Activated CD4-positive, alpha-beta memory T cell treated with anti-CD3 and anti-CD28 coated beads for 36 hours (primary cell): ENCODE data around the gene NCEH1. TPM values are rescaled to one million over a fixed set of nuclear protein-coding genes. Genes with fewer than 3 reads are reported as not detected.
"Not testable (repeated sequence)": the region's sequence is repeated elsewhere in the genome, so short reads cannot be mapped to it uniquely, and the experiment has no call there.

ENCODE experiments used
- CTCF ChIA-PET: fragments of 350-600 bp; sonication (Branson Sonifier 250); formaldehyde crosslinking; loops from one replicate; lab custom pipeline; 2021; ENCODE audit warnings: antibody characterized with exemption, inconsistent platforms; lab: Charles Lee
- POLR2A ChIA-PET: fragments of 350-600 bp; sonication (Branson Sonifier 250); formaldehyde crosslinking; loops from one replicate; lab custom pipeline; 2021; ENCODE audit warnings: antibody characterized with exemption; lab: Charles Lee
- DNase-seq: peaks from one replicate; pipeline ENCODE4 v3.0.0-alpha.2; 2020
- H3K27ac Mint-ChIP-seq: one replicate; pipeline ENCODE4 v1.8.0; 2021; ENCODE audit warnings: mixed read lengths
- H3K27me3 Mint-ChIP-seq: one replicate; pipeline ENCODE4 v1.8.0; 2021; ENCODE audit warnings: mixed read lengths
- H3K36me3 Mint-ChIP-seq: one replicate; pipeline ENCODE4 v1.8.0; 2021; ENCODE audit warnings: mixed read lengths
- H3K4me1 Mint-ChIP-seq: one replicate; pipeline ENCODE4 v1.8.0; 2021; ENCODE audit warnings: low read depth, mixed read lengths
- H3K4me3 Mint-ChIP-seq: one replicate; pipeline ENCODE4 v1.8.0; 2021; ENCODE audit warnings: mild to moderate bottlenecking, mixed read lengths
- H3K9me3 Mint-ChIP-seq: one replicate; pipeline ENCODE4 v1.8.0; 2021; ENCODE audit warnings: mixed read lengths
- intact Hi-C: fragments of 100-400 bp; cut with micrococcal nuclease; formaldehyde crosslinking; loops from one replicate; pipeline ENCODE4 v1.15.1; 2023
- total RNA-seq, 2 experiments: library from RNA; stranded (reverse); gene quantifications; one replicate each; pipeline ENCODE4 v1.2.3, GENCODE V29; 2021

Gene NCEH1
- total RNA-seq, 2 experiments from 2014 or later, result 4.6 to 5.2 TPM

- intact Hi-C loops, result no loop called here
- CTCF ChIA-PET, result no interaction called here
- POLR2A ChIA-PET, result no interaction called here
- Mint-ChIP-seq H3K27me3 (no peaks in the 10 kb centered on the region), H3K36me3 (no peaks in the 10 kb centered on the region), H3K27ac (no peak overlapping the region), H3K4me1 (peaks cover 14% of the 10 kb centered on the region), H3K9me3 (no peaks in the 10 kb centered on the region), H3K4me3 (no peak overlapping the region)
- DNase-seq, result no peak
Observed at GRCh38 chr3:172705170-172705569, 5.7 kb downstream of the NCEH1 start.

- no peak for DNase-seq
- Mint-ChIP-seq H3K36me3 (no peaks in the 10 kb centered on the region), H3K9me3 (no peaks in the 10 kb centered on the region), H3K4me3 (no peak overlapping the region), H3K27me3 (no peaks in the 10 kb centered on the region), H3K4me1 (peaks cover 3% of the 10 kb centered on the region), H3K27ac (no peak overlapping the region)
- intact Hi-C loops, result no loop called here
- ChIA-PET POLR2A (interaction anchor here (0.6 kb wide), 1 partner anchor 39 kb away, joined by 3 read pairs; no protein-coding TSS in a partner anchor), CTCF (interaction anchor here (0.9 to 2.2 kb wide), 2 partner anchors 31 to 46 kb away, joined by 3 to 10 read pairs; partner anchors contain the start of gene ECT2)
Observed at GRCh38 chr3:172704001-172704400, 6.9 kb downstream of the NCEH1 start.

GRCh38 chr3:172702731-172703130, 8.1 kb downstream of the NCEH1 start:
- CTCF ChIA-PET, result interaction anchor here (1.3 to 2.2 kb wide), 2 partner anchors 8 to 30 kb away, joined by 3 to 10 read pairs; partner anchors contain the start of gene NCEH1
- H3K27me3 Mint-ChIP-seq, intact Hi-C loops, H3K4me3 Mint-ChIP-seq, H3K27ac Mint-ChIP-seq, H3K4me1 Mint-ChIP-seq, POLR2A ChIA-PET, DNase-seq, H3K9me3 Mint-ChIP-seq, H3K36me3 Mint-ChIP-seq: not testable (repeated sequence)

- Mint-ChIP-seq H3K27me3 (no peaks in the 10 kb centered on the region), H3K4me3 (no peak overlapping the region), H3K36me3 (no peaks in the 10 kb centered on the region), H3K9me3 (no peaks in the 10 kb centered on the region), H3K4me1 (no peaks in the 10 kb centered on the region), H3K27ac (no peak overlapping the region)
- no peak for DNase-seq
- ChIA-PET CTCF (interaction anchor here (1.3 kb wide), 1 partner anchor 9 kb away, joined by 3 read pairs; the partner anchor contains the start of gene NCEH1), POLR2A (no interaction called here)
- intact Hi-C loops, result no loop called here
Observed at GRCh38 chr3:172702256-172702655, 8.6 kb downstream of the NCEH1 start.

GRCh38 chr3:172701751-172702150, 9.1 kb downstream of the NCEH1 start:
- Mint-ChIP-seq H3K4me3 (no peak overlapping the region), H3K36me3 (no peaks in the 10 kb centered on the region), H3K27ac (no peak overlapping the region), H3K9me3 (no peaks in the 10 kb centered on the region), H3K4me1 (no peaks in the 10 kb centered on the region), H3K27me3 (no peaks in the 10 kb centered on the region)
- CTCF ChIA-PET, result interaction anchor here (1.3 kb wide), 1 partner anchor 9 kb away, joined by 3 read pairs; the partner anchor contains the start of gene NCEH1
- DNase-seq, result no peak
- intact Hi-C loops, result no loop called here
- POLR2A ChIA-PET, result no interaction called here

- Mint-ChIP-seq H3K4me1 (no peaks in the 10 kb centered on the region), H3K9me3 (no peaks in the 10 kb centered on the region), H3K27me3 (no peaks in the 10 kb centered on the region), H3K4me3 (no peak overlapping the region), H3K36me3 (no peaks in the 10 kb centered on the region), H3K27ac (no peak overlapping the region)
- DNase-seq, result no peak
- ChIA-PET POLR2A (no interaction called here), CTCF (interaction anchor here (1.0 kb wide), 1 partner anchor 28 kb away, joined by 5 read pairs; no protein-coding TSS in a partner anchor)
- intact Hi-C loops, result no loop called here
Observed at GRCh38 chr3:172700936-172701455, 9.9 kb downstream of the NCEH1 start.

- ChIA-PET POLR2A (no interaction called here), CTCF (interaction anchor here (1.0 kb wide), 1 partner anchor 27 kb away, joined by 5 read pairs; no protein-coding TSS in a partner anchor)
- Mint-ChIP-seq H3K9me3 (no peaks in the 10 kb centered on the region), H3K4me1 (no peaks in the 10 kb centered on the region), H3K36me3 (no peaks in the 10 kb centered on the region), H3K27ac (no peak overlapping the region), H3K27me3 (no peaks in the 10 kb centered on the region), H3K4me3 (no peak overlapping the region)
- DNase-seq, result no peak
- intact Hi-C loops, result no loop called here
Observed at GRCh38 chr3:172700256-172700655, 10.6 kb downstream of the NCEH1 start.

GRCh38 chr3:172699031-172699430, 11.8 kb downstream of the NCEH1 start:
- no peaks in the 10 kb centered on the region for H3K4me1 Mint-ChIP-seq

GRCh38 chr3:172698631-172699030, 12.2 kb downstream of the NCEH1 start:
- DNase-seq, result no peak
- CTCF ChIA-PET, result no interaction called here
- POLR2A ChIA-PET, result no interaction called here
- Mint-ChIP-seq H3K27ac (no peak overlapping the region), H3K9me3 (no peaks in the 10 kb centered on the region), H3K27me3 (no peaks in the 10 kb centered on the region), H3K36me3 (no peaks in the 10 kb centered on the region), H3K4me1 (no peaks in the 10 kb centered on the region), H3K4me3 (no peak overlapping the region)
- intact Hi-C loops, result no loop called here

More at GRCh38 chr3:172699031-172699430, 11.8 kb downstream of the NCEH1 start:
- intact Hi-C loops, result no loop called here
- ChIA-PET POLR2A (no interaction called here), CTCF (no interaction called here)
- no peaks in the 10 kb centered on the region for H3K27me3 Mint-ChIP-seq
- no peaks in the 10 kb centered on the region for H3K9me3 Mint-ChIP-seq
- no peak overlapping the region for H3K4me3 Mint-ChIP-seq
- DNase-seq, result no peak
- no peak overlapping the region for H3K27ac Mint-ChIP-seq
- H3K36me3 Mint-ChIP-seq, result no peaks in the 10 kb centered on the region

- ChIA-PET CTCF (interaction anchor here (0.6 to 1.0 kb wide), 3 partner anchors 24 to 53 kb away, joined by 3 to 4 read pairs (median 3); partner anchors contain the start of gene ECT2), POLR2A (no interaction called here)
- no peaks in the 10 kb centered on the region for H3K36me3 Mint-ChIP-seq
- DNase-seq, result no peak
- H3K27ac Mint-ChIP-seq, result no peak overlapping the region
- H3K4me1 Mint-ChIP-seq, result peaks cover 5% of the 10 kb centered on the region
- no peak overlapping the region for H3K4me3 Mint-ChIP-seq
- H3K27me3 Mint-ChIP-seq, result no peaks in the 10 kb centered on the region
- no peaks in the 10 kb centered on the region for H3K9me3 Mint-ChIP-seq
- intact Hi-C loops, result no loop called here
Observed at GRCh38 chr3:172697558-172697957, 13.3 kb downstream of the NCEH1 start.

GRCh38 chr3:172696357-172696756, 14.5 kb downstream of the NCEH1 start:
- no peaks in the 10 kb centered on the region for H3K36me3 Mint-ChIP-seq
- DNase-seq, result no peak
- H3K4me1 Mint-ChIP-seq, result peaks cover 8% of the 10 kb centered on the region
- no peak overlapping the region for H3K27ac Mint-ChIP-seq
- no peak overlapping the region for H3K4me3 Mint-ChIP-seq
- intact Hi-C loops, result no loop called here
- no peaks in the 10 kb centered on the region for H3K9me3 Mint-ChIP-seq
- H3K27me3 Mint-ChIP-seq, result no peaks in the 10 kb centered on the region
- ChIA-PET CTCF (interaction anchor here (1.5 to 1.8 kb wide), 2 partner anchors 23 to 29 kb away, joined by 4 read pairs; no protein-coding TSS in a partner anchor), POLR2A (no interaction called here)

- Mint-ChIP-seq H3K27ac (no peak overlapping the region), H3K27me3 (no peaks in the 10 kb centered on the region), H3K36me3 (no peaks in the 10 kb centered on the region), H3K9me3 (no peaks in the 10 kb centered on the region), H3K4me1 (peaks cover 8% of the 10 kb centered on the region), H3K4me3 (no peak overlapping the region)
- POLR2A ChIA-PET, result interaction anchor here (0.6 kb wide), 1 partner anchor 74 kb away, joined by 3 read pairs; no protein-coding TSS in a partner anchor
- no peak for DNase-seq
- CTCF ChIA-PET, result interaction anchor here (1.2 to 1.8 kb wide), 3 partner anchors 18 to 28 kb away, joined by 3 to 4 read pairs (median 4); no protein-coding TSS in a partner anchor
- intact Hi-C loops, result no loop called here
Observed at GRCh38 chr3:172694573-172695246, 16.2 kb downstream of the NCEH1 start.
